Measurements from ENCODE around the gene TBC1D9. TPM values are rescaled to one million over a fixed set of nuclear protein-coding genes. Genes with fewer than 3 reads are reported as not detected.

TBC1D9 gene
- total and polyA plus RNA-seq, 8 donors = 4.9 to 38.2 (median 12.2) TPM

- Histone ChIP-seq H3K36me3 (peaks cover 0 to 11% (median 8%) of the 10 kb centered on the region in 4 donors), H3K27ac (peak overlapping the region in 1 of 5 donors; percentile 18), H3K27me3 (no peaks in the 10 kb centered on the region), H3K4me3 (no peak overlapping the region), H3K4me1 (peaks cover 0 to 10% (median 3%) of the 10 kb centered on the region in 4 donors), H3K9me3 (no peaks in the 10 kb centered on the region)
- TF ChIP-seq CTCF (IDR thresholded peaks at IDR 0.05) (no peak), EP300 (IDR thresholded peaks at IDR 0.05) (no peak), POLR2A (IDR thresholded peaks at IDR 0.05) (no peak), POLR2AphosphoS5 (IDR thresholded peaks at IDR 0.05) (no peak)
- DNase-seq = no peak
- intact Hi-C loops (cut with DNase I; ENCODE audit: low total_unique reads) = no loop called here
- WGBS, 5 donors = 40 to 59% (median 55%) methylated on average over 2 of the region's 2 CpGs
Measured at GRCh38 chr4:140703463-140703862, 52.7 kb downstream of the TBC1D9 start.

- DNase-seq = no peak
- Histone ChIP-seq H3K27me3 (no peaks in the 10 kb centered on the region), H3K27ac (no peak overlapping the region), H3K4me3 (no peak overlapping the region), H3K9me3 (no peaks in the 10 kb centered on the region), H3K36me3 (peaks cover 0 to 11% (median 8%) of the 10 kb centered on the region in 4 donors), H3K4me1 (peaks cover 0 to 10% (median 5%) of the 10 kb centered on the region in 4 donors)
- intact Hi-C loops (cut with DNase I; ENCODE audit: low total_unique reads) = no loop called here
- TF ChIP-seq EP300 (IDR thresholded peaks at IDR 0.05) = no peak
- TF ChIP-seq CTCF (IDR thresholded peaks at IDR 0.05) = no peak
- no peak for TF ChIP-seq POLR2AphosphoS5 (IDR thresholded peaks at IDR 0.05)
- TF ChIP-seq POLR2A (IDR thresholded peaks at IDR 0.05) = no peak
- WGBS, 5 donors = 85 to 96% (median 91%) methylated on average over 6 of the region's 6 CpGs
Measured at GRCh38 chr4:140702096-140702757, 54.0 kb downstream of the TBC1D9 start.

GRCh38 chr4:140701071-140701470 lies 55.1 kb downstream of the TBC1D9 start:
- 85 to 91% (median 88%) methylated on average over 6 of the region's 6 CpGs for WGBS, 5 donors
- Histone ChIP-seq H3K27ac (no peak overlapping the region), H3K36me3 (peaks cover 0 to 11% (median 8%) of the 10 kb centered on the region in 4 donors), H3K9me3 (no peaks in the 10 kb centered on the region), H3K27me3 (no peaks in the 10 kb centered on the region), H3K4me3 (no peak overlapping the region), H3K4me1 (peaks cover 0 to 10% (median 6%) of the 10 kb centered on the region in 4 donors)
- TF ChIP-seq POLR2A (IDR thresholded peaks at IDR 0.05) (no peak), POLR2AphosphoS5 (IDR thresholded peaks at IDR 0.05) (no peak), CTCF (IDR thresholded peaks at IDR 0.05) (no peak), EP300 (IDR thresholded peaks at IDR 0.05) (no peak)
- no peak for DNase-seq
- intact Hi-C loops (cut with DNase I; ENCODE audit: low total_unique reads) = no loop called here

- peaks cover 0 to 11% (median 8%) of the 10 kb centered on the region in 4 donors for H3K36me3 ChIP-seq
- intact Hi-C loops (cut with DNase I; ENCODE audit: low total_unique reads) = no loop called here
- no peaks in the 10 kb centered on the region for H3K9me3 ChIP-seq
- H3K27me3 ChIP-seq = no peaks in the 10 kb centered on the region
- 74 to 88% (median 82%) methylated on average over 16 of the region's 16 CpGs for WGBS, 5 donors
- no peak for DNase-seq
- H3K4me1 ChIP-seq = peaks cover 0 to 6% (median 0%) of the 10 kb centered on the region in 4 donors
- peak overlapping the region in 1 of 5 donors; percentile 7 for H3K27ac ChIP-seq
- TF ChIP-seq POLR2A (IDR thresholded peaks at IDR 0.05) = no peak
- no peak for TF ChIP-seq POLR2AphosphoS5 (IDR thresholded peaks at IDR 0.05)
- H3K4me3 ChIP-seq = peak overlapping the region in 2 of 4 donors; percentile 8 to 11
Measured at GRCh38 chr4:140697709-140698560, 58.2 kb downstream of the TBC1D9 start.
